HCT116 (cell line): ENCODE data around the gene ZNF543. TPM values are rescaled to one million over a fixed set of nuclear protein-coding genes. Genes with fewer than 3 reads are reported as not detected.
A peak's percentile ranks its signal among the peaks of the same experiment; 100 is the strongest.

Source experiments
- ATAC-seq: fragments of 200-7000 bp; cut with Tn5 transposase; 2 replicates; pipeline ENCODE4 v1.9.1; 2020; ENCODE audit warnings: mild to moderate bottlenecking, moderate library complexity
- BruUV-seq: library from RNA; stranded (reverse); fragments of 400-500 nt; replicated peaks from 2 replicates; lab custom pipeline; 2021; lab: Mats Ljungman, UMichigan
- CTCF ChIA-PET: fragments of 300-600 bp; sonication (Branson Sonifier 250); formaldehyde crosslinking; loops from one replicate; lab custom pipeline; 2021; ENCODE audit warnings: antibody characterized with exemption; lab: Charles Lee
- POLR2A ChIA-PET: fragments of 300-600, 350-600 bp; sonication (Branson Sonifier 250); formaldehyde crosslinking; loops from one replicate; lab custom pipeline; 2021; ENCODE audit warnings: antibody characterized with exemption; lab: Charles Lee
- RAD21 ChIA-PET, 2 experiments: fragments of 300-600 bp; sonication (Branson Sonifier 250); formaldehyde crosslinking; loops; one replicate each; lab custom pipeline; 2023; ENCODE audit warnings: low total read pairs in 2 of 2; ENCODE audit not compliant: uncharacterized antibody in 2 of 2, unreplicated experiment in 2 of 2, low non-redundant PET in 1 of 2; lab: Charles Lee
- DNase-seq: peaks from one replicate; pipeline ENCODE4 v3.0.0-alpha.2; 2010; ENCODE audit warnings: low read depth, low spot score
- H2AFZ ChIP-seq: fragments of 200-600 bp; shearing (Covaris generic), sonication (generic); 2 replicates; pipeline ENCODE4 v1.6.1; 2017; ENCODE audit warnings: low read depth, mixed run types, mixed read lengths, antibody characterized with exemption, low read length; ENCODE audit not compliant: poor library complexity, severe bottlenecking
- H3K27ac ChIP-seq: 2 replicates; pipeline ENCODE4 v1.5.1; 2012; ENCODE audit warnings: low read depth, low read length
- H3K27me3 ChIP-seq: fragments of 200-600 bp; sonication (generic); 2 replicates; pipeline ENCODE4 v1.6.1; 2016; ENCODE audit warnings: mixed run types, low read length, mixed read lengths; ENCODE audit not compliant: insufficient read depth
- H3K36me3 ChIP-seq, 2 experiments: fragments of 200-500 bp in 1 of 2; fragments of 200-600 bp in 1 of 2; sonication (Bioruptor generic) in 1 of 2; sonication (generic) in 1 of 2; 2 replicates each; pipeline versions ENCODE4 v1.5.1 to v1.6.1; 2014 to 2016; ENCODE audit warnings: low read length in 2 of 2, inconsistent platforms in 1 of 2, mixed read lengths in 1 of 2, mixed run types in 1 of 2; ENCODE audit not compliant: insufficient read depth in 2 of 2, control insufficient read depth in 1 of 2
- H3K4me1 ChIP-seq, 2 experiments: fragments of 200-600 bp in 1 of 2; sonication (generic) in 1 of 2; 2 replicates each; pipeline versions ENCODE4 v1.5.1 to v1.6.1; 2012 to 2017; ENCODE audit warnings: low read length in 2 of 2, inconsistent platforms in 1 of 2, mild to moderate bottlenecking in 1 of 2, mixed read lengths in 1 of 2, mixed run types in 1 of 2, moderate library complexity in 1 of 2; ENCODE audit not compliant: insufficient read depth in 2 of 2, control insufficient read depth in 1 of 2
- H3K4me2 ChIP-seq: fragments of 200-600 bp; sonication (generic); 2 replicates; pipeline ENCODE4 v1.6.1; 2017; ENCODE audit warnings: mixed run types, low read length, mixed read lengths
- H3K4me3 ChIP-seq, 2 experiments: fragments of 200-600 bp in 1 of 2; sonication (generic) in 1 of 2; replicated peaks in 1 of 2; 2 replicates each; pipeline ENCODE4 v1.5.1; 2011 to 2016; ENCODE audit warnings: low read length in 2 of 2, control low read depth in 1 of 2, low read depth in 1 of 2, mild to moderate bottlenecking in 1 of 2, mixed read lengths in 1 of 2, mixed run types in 1 of 2
- H3K79me2 ChIP-seq: fragments of 200-600 bp; sonication (generic); 2 replicates; pipeline ENCODE4 v1.6.1; 2017; ENCODE audit warnings: mild to moderate bottlenecking, mixed run types, low read length, moderate library complexity, mixed read lengths; ENCODE audit not compliant: insufficient read depth
- H3K9ac ChIP-seq: fragments of 200-600 bp; sonication (generic); 2 replicates; pipeline ENCODE4 v1.6.1; 2016; ENCODE audit warnings: low read length, mixed read lengths
- H3K9me2 ChIP-seq: fragments of 200-600 bp; sonication (generic), shearing (Covaris generic); 2 replicates; pipeline ENCODE4 v1.6.1; 2017; ENCODE audit warnings: mixed run types, mild to moderate bottlenecking, moderate library complexity; ENCODE audit not compliant: insufficient read depth
- H3K9me3 ChIP-seq, 2 experiments: fragments of 200-500 bp in 1 of 2; fragments of 200-600 bp in 1 of 2; sonication (Bioruptor generic) in 1 of 2; sonication (generic) in 1 of 2; 2 replicates each; pipeline ENCODE4 v1.6.1; 2014 to 2017; ENCODE audit warnings: low read length in 2 of 2, mixed read lengths in 2 of 2, inconsistent platforms in 1 of 2, low read depth in 1 of 2, mild to moderate bottlenecking in 1 of 2, mixed run types in 1 of 2, moderate library complexity in 1 of 2; ENCODE audit not compliant: control insufficient read depth in 1 of 2, insufficient read depth in 1 of 2
- H4K20me1 ChIP-seq: fragments of 200-600 bp; sonication (generic), shearing (Covaris generic); 2 replicates; pipeline ENCODE4 v1.6.1; 2017; ENCODE audit warnings: mixed run types, mild to moderate bottlenecking, moderate library complexity; ENCODE audit not compliant: insufficient read depth
- ATF3 ChIP-seq: IDR thresholded peaks from 2 replicates; pipeline ENCODE4 v1.6.1; 2012
- CBX3 ChIP-seq: IDR thresholded peaks from 2 replicates; pipeline ENCODE4 v1.6.1; 2012; ENCODE audit warnings: low read depth
- CEBPB ChIP-seq: IDR thresholded peaks from 2 replicates; pipeline ENCODE4 v1.6.1; 2012; ENCODE audit warnings: low read depth
- CTCF ChIP-seq, 3 experiments: fragments of 200-600 bp in 1 of 3; sonication (generic) in 1 of 3; IDR thresholded peaks in 2 of 3; conservative IDR thresholded peaks in 1 of 3; 2 replicates each; pipeline ENCODE4 v1.5.1; 2012 to 2017; ENCODE audit warnings: low read depth in 2 of 3, low read length in 2 of 3, antibody characterized with exemption in 1 of 3, borderline replicate concordance in 1 of 3, control low read depth in 1 of 3, mild to moderate bottlenecking in 1 of 3, mixed read lengths in 1 of 3, mixed run types in 1 of 3, moderate library complexity in 1 of 3; ENCODE audit not compliant: insufficient read depth in 1 of 3
- EZH2 ChIP-seq: fragments of 200-600 bp; sonication (generic); IDR thresholded peaks from 2 replicates; pipeline ENCODE4 v1.6.1; 2017; ENCODE audit warnings: antibody characterized with exemption, mixed run types
- EZH2phosphoT487 ChIP-seq: fragments of 200-600 bp; IDR thresholded peaks from 2 replicates; pipeline ENCODE4 v1.6.1; 2018; ENCODE audit warnings: antibody characterized with exemption, borderline replicate concordance
- FOSL1 ChIP-seq: IDR thresholded peaks from 2 replicates; pipeline ENCODE4 v1.6.1; 2012; ENCODE audit warnings: low read depth
- JUND ChIP-seq: IDR thresholded peaks from 2 replicates; pipeline ENCODE4 v1.6.1; 2012
- POLR2AphosphoS5 ChIP-seq: IDR thresholded peaks from 2 replicates; pipeline ENCODE4 v1.6.1; 2011; ENCODE audit warnings: mild to moderate bottlenecking, low read depth, low read length, moderate library complexity
- RAD21 ChIP-seq: IDR thresholded peaks from 2 replicates; pipeline ENCODE4 v1.6.1; 2012; ENCODE audit warnings: low read depth, mild to moderate bottlenecking
- SIN3A ChIP-seq: IDR thresholded peaks from 2 replicates; pipeline ENCODE4 v1.6.1; 2012; ENCODE audit warnings: low read depth
- SP1 ChIP-seq: IDR thresholded peaks from 2 replicates; pipeline ENCODE4 v1.6.1; 2012; ENCODE audit warnings: low read depth
- SRF ChIP-seq: IDR thresholded peaks from 2 replicates; pipeline ENCODE4 v1.6.1; 2012; ENCODE audit warnings: low read depth
- YY1 ChIP-seq: IDR thresholded peaks from 2 replicates; pipeline ENCODE4 v1.6.1; 2011; ENCODE audit warnings: low read length, low read depth, moderate library complexity, mild to moderate bottlenecking; ENCODE audit not compliant: insufficient replicate concordance; ENCODE audit errors: extremely low read depth
- ZBTB33 ChIP-seq: IDR thresholded peaks from 2 replicates; pipeline ENCODE4 v1.6.1; 2011; ENCODE audit warnings: mild to moderate bottlenecking, low read length, moderate library complexity; ENCODE audit not compliant: insufficient replicate concordance; ENCODE audit errors: extremely low read depth
- ZFX ChIP-seq: fragments of 450-650 bp; IDR thresholded peaks from 2 replicates; pipeline ENCODE4 v1.6.1; 2017
- intact Hi-C: fragments of 100-400 bp; cut with micrococcal nuclease; formaldehyde crosslinking; loops from 2 replicates; pipeline ENCODE4 v1.10.0; 2022
- total RNA-seq: library from RNA; stranded (reverse); gene quantifications from one replicate; pipeline ENCODE4 v1.2.1, GENCODE V29; 2021; ENCODE audit not compliant: unreplicated experiment
- TF ChIP-seq, protein P1 (sequence below): IDR thresholded peaks from 2 replicates; pipeline ENCODE4 v1.6.1; 2012
- TF ChIP-seq, protein P2 (sequence below): IDR thresholded peaks from 2 replicates; pipeline ENCODE4 v1.6.1; 2012; ENCODE audit warnings: low read depth

ZNF543 gene
- total RNA-seq, 1 experiment from 2014 or later: 7.6 TPM

- H3K4me1 ChIP-seq: peaks cover 9 to 23% of the 10 kb centered on the region in 2 experiments
- H3K4me3 ChIP-seq: peak overlapping the region; percentile 99
- TSS peak; percentile 83 for BruUV-seq
- H3K36me3 ChIP-seq: peaks cover 4 to 21% of the 10 kb centered on the region in 2 experiments; a peak in 3 of 4 replicates
- no peaks in the 10 kb centered on the region for H3K9me3 ChIP-seq
- CTCF ChIA-PET: no interaction called here
- H3K4me2 ChIP-seq: peak overlapping the region; percentile 99
- H4K20me1 ChIP-seq: no peaks in the 10 kb centered on the region
- no peaks in the 10 kb centered on the region for H3K27me3 ChIP-seq
- peak overlapping the region; percentile 95 for H3K9ac ChIP-seq
- peak; percentile 92 for DNase-seq
- H2AFZ ChIP-seq: no peak overlapping the region
- ATAC-seq: peak; percentile 90
- RAD21 ChIA-PET: no interaction called here
- POLR2A ChIA-PET: no interaction called here
- peak overlapping the region; percentile 93 for H3K27ac ChIP-seq
- peaks cover 51% of the 10 kb centered on the region for H3K79me2 ChIP-seq
- intact Hi-C loops: loop anchor here (1.0 to 5.0 kb wide), 3 partner anchors 39 to 177 kb away; partner anchors contain the start of genes ZNF543 and ZNF805
- H3K9me2 ChIP-seq: no peaks in the 10 kb centered on the region
- TF ChIP-seq CTCF (IDR thresholded peaks at IDR 0.05 in 2 of 3, conservative IDR thresholded peaks at IDR 0.05 in 1 of 3; ENCODE audit: borderline replicate concordance in 1 of 3, insufficient read depth in 1 of 3, low read depth in 2 of 3, low read length in 2 of 3) (peak in 2 of 3 experiments; percentile 26 to 29; a peak in 2 of 6 replicates), SP1 (0 out of 2 replicates have a peak, but pooled peaks have one; percentile 33), YY1 (peak; percentile 54), CBX3 (peak; percentile 49), FOSL1 (no peak), SIN3A (peak; percentile 74), POLR2AphosphoS5 (peak; percentile 82; the same call in 1 of the 2 replicates), EZH2 (no peak), RAD21 (peak; percentile 58), ZBTB33 (no peak), JUND (0 out of 2 replicates have a peak, but pooled peaks have one; percentile 25), SRF (no peak; the same call in 1 of the 2 replicates), EZH2phosphoT487 (no peak), ZFX (no peak), CEBPB (peak; percentile 83), ATF3 (0 out of 2 replicates have a peak, but pooled peaks have one; percentile 40)
- TF ChIP-seq, protein P1, sequence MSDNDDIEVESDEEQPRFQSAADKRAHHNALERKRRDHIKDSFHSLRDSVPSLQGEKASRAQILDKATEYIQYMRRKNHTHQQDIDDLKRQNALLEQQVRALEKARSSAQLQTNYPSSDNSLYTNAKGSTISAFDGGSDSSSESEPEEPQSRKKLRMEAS: peak; percentile 99
- TF ChIP-seq, protein P2, sequence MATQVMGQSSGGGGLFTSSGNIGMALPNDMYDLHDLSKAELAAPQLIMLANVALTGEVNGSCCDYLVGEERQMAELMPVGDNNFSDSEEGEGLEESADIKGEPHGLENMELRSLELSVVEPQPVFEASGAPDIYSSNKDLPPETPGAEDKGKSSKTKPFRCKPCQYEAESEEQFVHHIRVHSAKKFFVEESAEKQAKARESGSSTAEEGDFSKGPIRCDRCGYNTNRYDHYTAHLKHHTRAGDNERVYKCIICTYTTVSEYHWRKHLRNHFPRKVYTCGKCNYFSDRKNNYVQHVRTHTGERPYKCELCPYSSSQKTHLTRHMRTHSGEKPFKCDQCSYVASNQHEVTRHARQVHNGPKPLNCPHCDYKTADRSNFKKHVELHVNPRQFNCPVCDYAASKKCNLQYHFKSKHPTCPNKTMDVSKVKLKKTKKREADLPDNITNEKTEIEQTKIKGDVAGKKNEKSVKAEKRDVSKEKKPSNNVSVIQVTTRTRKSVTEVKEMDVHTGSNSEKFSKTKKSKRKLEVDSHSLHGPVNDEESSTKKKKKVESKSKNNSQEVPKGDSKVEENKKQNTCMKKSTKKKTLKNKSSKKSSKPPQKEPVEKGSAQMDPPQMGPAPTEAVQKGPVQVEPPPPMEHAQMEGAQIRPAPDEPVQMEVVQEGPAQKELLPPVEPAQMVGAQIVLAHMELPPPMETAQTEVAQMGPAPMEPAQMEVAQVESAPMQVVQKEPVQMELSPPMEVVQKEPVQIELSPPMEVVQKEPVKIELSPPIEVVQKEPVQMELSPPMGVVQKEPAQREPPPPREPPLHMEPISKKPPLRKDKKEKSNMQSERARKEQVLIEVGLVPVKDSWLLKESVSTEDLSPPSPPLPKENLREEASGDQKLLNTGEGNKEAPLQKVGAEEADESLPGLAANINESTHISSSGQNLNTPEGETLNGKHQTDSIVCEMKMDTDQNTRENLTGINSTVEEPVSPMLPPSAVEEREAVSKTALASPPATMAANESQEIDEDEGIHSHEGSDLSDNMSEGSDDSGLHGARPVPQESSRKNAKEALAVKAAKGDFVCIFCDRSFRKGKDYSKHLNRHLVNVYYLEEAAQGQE: no peak
Measured at GRCh38 chr19:57279418-57280164, 40.7 kb upstream of the ZNF543 start.
